DOHH2 (cell line): ENCODE data around the gene CCR3.

Experiments used
- H3F3A ChIP-seq: fragments of 200-600 bp; sonication (generic), shearing (Covaris generic); 2 replicates; pipeline ENCODE4 v1.6.0; 2016; ENCODE audit warnings: antibody characterized with exemption, mild to moderate bottlenecking; ENCODE audit not compliant: control insufficient read depth, insufficient read depth
- H3K27ac ChIP-seq: fragments of 200-600 bp; sonication (generic); 2 replicates; pipeline ENCODE4 v1.5.1; 2014; ENCODE audit warnings: low read depth, mild to moderate bottlenecking, low read length, moderate library complexity
- H3K27me3 ChIP-seq: fragments of 200-600 bp; sonication (generic); 2 replicates; pipeline ENCODE4 v1.6.1; 2014; ENCODE audit warnings: mild to moderate bottlenecking, low read length, mixed read lengths; ENCODE audit not compliant: control insufficient read depth
- H3K36me3 ChIP-seq: fragments of 200-600 bp; sonication (generic); 2 replicates; pipeline ENCODE4 v1.6.1; 2014; ENCODE audit warnings: mild to moderate bottlenecking, low read length, moderate library complexity, mixed read lengths; ENCODE audit not compliant: control insufficient read depth
- H3K4me1 ChIP-seq: fragments of 200-600 bp; sonication (generic); 2 replicates; pipeline ENCODE4 v1.6.1; 2014; ENCODE audit warnings: mild to moderate bottlenecking, low read length, mixed read lengths; ENCODE audit not compliant: control insufficient read depth
- H3K4me2 ChIP-seq: fragments of 200-600 bp; sonication (generic); 2 replicates; pipeline ENCODE4 v1.6.0; 2014; ENCODE audit warnings: mild to moderate bottlenecking, low read length, moderate library complexity
- H3K4me3 ChIP-seq: fragments of 200-600 bp; sonication (generic); 2 replicates; pipeline ENCODE4 v1.5.1; 2014; ENCODE audit warnings: mild to moderate bottlenecking, low read length, mixed read lengths
- H3K79me2 ChIP-seq: fragments of 200-600 bp; sonication (generic); 2 replicates; pipeline ENCODE4 v1.6.1; 2014; ENCODE audit warnings: mild to moderate bottlenecking, low read length, mixed read lengths; ENCODE audit not compliant: control insufficient read depth
- H3K9me2 ChIP-seq: fragments of 200-600 bp; sonication (generic); replicated peaks from 2 replicates; pipeline ENCODE4 v1.6.1; 2014; ENCODE audit warnings: mild to moderate bottlenecking, low read length, mixed read lengths; ENCODE audit not compliant: control insufficient read depth
- H3K9me3 ChIP-seq: fragments of 200-600 bp; sonication (generic); 2 replicates; pipeline ENCODE4 v1.6.1; 2014; ENCODE audit warnings: antibody characterized with exemption, low read length, mixed read lengths; ENCODE audit not compliant: control insufficient read depth, insufficient read depth
- H4K20me1 ChIP-seq: fragments of 200-600 bp; sonication (generic); 2 replicates; pipeline ENCODE4 v1.6.0; 2014; ENCODE audit warnings: low read depth, mild to moderate bottlenecking, antibody characterized with exemption, low read length, moderate library complexity; ENCODE audit not compliant: control insufficient read depth, insufficient read depth
- CTCF ChIP-seq: fragments of 200-600 bp; sonication (generic); IDR thresholded peaks from one replicate; pipeline ENCODE4 v1.5.1; 2014; ENCODE audit warnings: antibody characterized with exemption, mild to moderate bottlenecking, low read depth, low read length; ENCODE audit not compliant: poor library complexity, severe bottlenecking
- EZH2phosphoT487 ChIP-seq: fragments of 200-600 bp; sonication (generic); IDR thresholded peaks from 2 replicates; pipeline ENCODE4 v1.6.1; 2017; ENCODE audit warnings: borderline replicate concordance, mild to moderate bottlenecking, antibody characterized with exemption, low read length, moderate library complexity, mixed read lengths

CCR3 gene

DNA sequence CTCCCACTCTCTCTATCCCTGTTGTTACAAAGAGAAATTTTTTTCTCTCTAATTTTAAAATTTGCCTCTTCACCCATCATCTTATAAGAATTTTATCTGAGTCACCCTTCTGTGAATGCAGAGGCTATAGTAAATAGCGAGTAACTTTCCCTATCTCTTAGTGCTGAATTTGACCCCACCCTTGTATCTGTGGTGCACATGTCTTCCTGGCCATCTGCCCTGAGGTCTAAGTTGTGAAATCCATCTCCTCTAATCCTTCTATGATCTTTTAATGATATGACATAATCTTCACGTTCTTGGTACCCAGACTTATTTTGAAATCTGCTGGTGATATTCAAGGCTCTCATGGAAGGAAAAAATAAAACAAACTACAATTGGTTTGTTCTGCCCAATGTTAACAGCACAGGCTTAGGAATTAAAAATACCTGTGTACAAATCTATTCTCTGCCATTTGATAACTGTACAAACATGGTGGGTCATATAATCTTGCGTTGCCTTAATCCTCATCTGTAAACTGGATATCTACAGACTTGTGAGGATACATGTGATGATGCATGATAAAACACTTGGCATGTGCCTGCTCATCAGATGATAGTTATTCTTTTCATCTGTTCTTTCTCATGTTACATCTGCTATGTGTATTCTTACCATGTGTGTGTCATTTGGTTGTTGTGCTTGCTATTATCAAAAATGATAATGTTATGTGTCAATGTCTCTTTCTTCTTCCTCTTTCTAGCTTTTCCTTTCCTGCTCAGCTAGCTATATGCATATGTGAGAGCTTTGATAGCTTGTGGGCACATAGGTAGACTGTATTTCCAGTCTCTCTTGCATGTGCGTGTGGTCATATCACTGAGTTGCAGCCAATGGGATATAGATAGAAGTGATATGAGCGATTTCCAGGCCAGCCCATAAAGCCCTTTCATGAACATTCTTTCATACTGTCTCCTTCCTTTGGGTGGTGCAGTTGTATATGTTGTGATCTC, 13.7 kb upstream of the CCR3 start:
- no peaks in the 10 kb centered on the region; the same call in 1 of the 2 replicates for H3K27me3 ChIP-seq
- no peak overlapping the region for H3K4me2 ChIP-seq
- no peaks in the 10 kb centered on the region; the same call in 1 of the 2 replicates for H4K20me1 ChIP-seq
- no peak overlapping the region for H3K4me3 ChIP-seq
- no peak overlapping the region for H3K27ac ChIP-seq
- H3K9me2 ChIP-seq = no peaks in the 10 kb centered on the region
- TF ChIP-seq EZH2phosphoT487 = no peak
- H3K4me1 ChIP-seq = no peaks in the 10 kb centered on the region
- H3F3A ChIP-seq = no peaks in the 10 kb centered on the region
- H3K36me3 ChIP-seq = no peaks in the 10 kb centered on the region
- no peaks in the 10 kb centered on the region for H3K79me2 ChIP-seq
- H3K9me3 ChIP-seq = no peaks in the 10 kb centered on the region

DNA sequence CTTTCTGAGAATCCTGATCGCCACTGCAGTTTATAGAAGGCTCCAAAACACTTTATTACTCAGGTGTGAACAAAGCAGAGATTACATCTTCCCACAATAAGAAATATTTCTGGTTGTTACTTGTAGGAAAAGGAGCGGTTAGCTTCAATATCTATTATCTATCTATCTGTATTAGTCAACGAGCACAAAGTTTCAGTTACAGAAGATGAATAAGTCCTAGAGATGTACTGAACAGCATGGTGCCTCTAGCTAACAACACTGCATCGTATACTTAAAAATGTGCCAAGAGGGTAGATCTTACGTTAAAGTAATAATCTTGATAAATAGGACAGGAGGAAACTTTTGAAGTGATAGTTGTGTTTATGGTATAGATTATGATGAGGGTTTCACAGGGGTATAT, 10.9 kb upstream of the CCR3 start:
- Histone ChIP-seq H3K4me1 (no peaks in the 10 kb centered on the region), H3K4me3 (no peak overlapping the region), H3K27me3 (no peaks in the 10 kb centered on the region), H3K9me3 (no peaks in the 10 kb centered on the region), H3K79me2 (no peaks in the 10 kb centered on the region), H3K9me2 (no peaks in the 10 kb centered on the region), H3F3A (no peaks in the 10 kb centered on the region), H3K4me2 (no peak overlapping the region), H4K20me1 (no peaks in the 10 kb centered on the region; the same call in 1 of the 2 replicates), H3K27ac (no peak overlapping the region), H3K36me3 (no peaks in the 10 kb centered on the region)
- no peak for TF ChIP-seq EZH2phosphoT487
- TF ChIP-seq CTCF = no peak

DNA sequence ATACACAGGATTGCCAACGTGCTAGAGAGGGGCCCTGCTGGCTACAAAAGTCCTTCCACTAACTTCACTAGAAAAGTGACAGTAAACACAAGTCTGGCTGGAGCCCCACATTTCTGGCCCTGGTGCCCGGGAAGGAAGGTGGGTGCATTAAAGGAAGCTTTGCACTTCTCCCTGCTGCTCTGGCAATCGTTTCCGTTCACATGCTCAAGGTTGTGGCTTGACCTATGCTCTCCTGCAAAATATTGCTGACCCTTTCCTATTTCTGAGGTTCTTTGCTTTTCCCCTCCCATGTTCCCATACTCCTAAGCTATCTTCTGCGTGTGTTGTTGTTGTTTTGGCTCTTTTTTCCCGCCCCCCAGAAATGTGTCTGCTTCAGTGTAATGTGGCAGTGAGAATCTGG, 9.1 kb upstream of the CCR3 start:
- H4K20me1 ChIP-seq = no peaks in the 10 kb centered on the region; the same call in 1 of the 2 replicates
- H3K4me3 ChIP-seq = no peak overlapping the region
- no peaks in the 10 kb centered on the region for H3F3A ChIP-seq
- 0 out of 2 replicates have a peak, but pooled peaks cover 5% of the 10 kb centered on the region for H3K27me3 ChIP-seq
- TF ChIP-seq CTCF (no peak), EZH2phosphoT487 (no peak)
- H3K36me3 ChIP-seq = no peaks in the 10 kb centered on the region
- no peaks in the 10 kb centered on the region for H3K9me3 ChIP-seq
- H3K79me2 ChIP-seq = no peaks in the 10 kb centered on the region
- no peaks in the 10 kb centered on the region for H3K4me1 ChIP-seq
- no peak overlapping the region for H3K4me2 ChIP-seq
- H3K27ac ChIP-seq = no peak overlapping the region
- H3K9me2 ChIP-seq = no peaks in the 10 kb centered on the region

DNA sequence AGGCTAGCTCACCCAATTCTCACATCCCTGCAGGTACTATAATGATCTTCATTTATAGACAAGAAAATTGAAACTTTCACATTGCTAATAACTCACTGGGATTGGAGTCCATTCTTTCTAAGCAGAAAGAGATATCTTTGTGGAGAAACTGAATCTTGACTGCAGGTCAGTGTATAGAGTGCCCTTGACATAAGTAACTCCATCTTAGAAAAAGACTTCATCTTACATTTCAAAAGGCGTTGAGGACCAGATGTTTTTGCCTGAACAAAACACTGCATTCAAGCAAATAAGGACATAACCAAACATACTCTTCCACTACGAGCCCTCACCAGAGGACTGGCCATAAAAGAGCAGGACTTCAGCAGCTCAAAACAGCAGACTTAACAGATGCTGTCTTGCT, 6.8 kb upstream of the CCR3 start:
- Histone ChIP-seq H3K9me2 (no peaks in the 10 kb centered on the region), H3K4me2 (no peak overlapping the region), H3K4me1 (no peaks in the 10 kb centered on the region), H3K4me3 (no peak overlapping the region), H4K20me1 (no peaks in the 10 kb centered on the region; the same call in 1 of the 2 replicates), H3K79me2 (no peaks in the 10 kb centered on the region), H3K27ac (no peak overlapping the region), H3K27me3 (peaks cover 14% of the 10 kb centered on the region; the same call in 1 of the 2 replicates), H3K9me3 (no peaks in the 10 kb centered on the region), H3K36me3 (no peaks in the 10 kb centered on the region), H3F3A (no peaks in the 10 kb centered on the region)
- no peak for TF ChIP-seq CTCF
- TF ChIP-seq EZH2phosphoT487 = no peak
